GM18870 (cell line): ENCODE results near the gene CD200R1.

Experiments
- ATAC-seq: cut with Tn5 transposase; IDR thresholded peaks from one replicate; pipeline ENCODE4 v1.9.1; 2021; ENCODE audit warnings: moderate library complexity; ENCODE audit not compliant: unreplicated experiment

CD200R1 gene

DNA sequence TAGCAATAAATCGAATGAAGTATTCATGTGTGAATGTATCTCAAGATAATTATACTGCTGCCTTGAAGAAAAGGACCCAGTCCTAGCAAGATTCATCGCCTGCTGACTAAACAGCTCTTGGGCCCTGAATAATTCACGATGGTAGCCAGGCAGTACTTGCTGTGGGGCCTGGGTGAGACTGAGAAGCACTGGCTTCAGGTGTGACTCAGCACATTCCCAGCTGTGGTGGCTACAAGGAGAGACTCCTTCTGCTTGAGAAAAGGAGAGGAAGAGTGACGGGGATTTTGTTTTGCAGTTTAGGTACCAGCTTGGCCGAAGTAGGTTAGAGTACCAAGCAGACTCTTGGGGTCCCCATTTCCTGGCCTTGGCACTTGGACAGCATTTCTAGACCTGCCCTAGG, 80.6 kb downstream of the CD200R1 start:
- no peak for ATAC-seq

DNA sequence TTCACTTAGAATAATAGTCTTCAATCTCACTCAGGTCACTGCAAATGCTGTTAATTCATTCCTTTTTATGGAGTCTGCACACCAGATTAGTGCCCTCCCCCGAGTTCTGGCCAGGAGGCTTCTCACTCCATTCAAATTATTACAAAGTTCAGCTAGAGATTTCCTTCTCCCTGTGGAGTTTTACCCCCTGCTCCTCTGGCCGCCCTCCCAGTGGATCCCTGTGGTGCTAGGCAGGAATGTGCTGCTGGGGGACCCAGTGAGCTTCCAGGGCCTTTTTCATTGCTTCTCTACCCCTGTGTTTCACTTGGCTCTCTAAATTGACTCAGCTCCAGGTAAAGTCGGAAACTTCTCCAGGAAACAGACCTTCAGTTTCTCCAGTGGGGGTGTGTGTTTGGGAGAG, 85.5 kb downstream of the CD200R1 start:
- ATAC-seq, result no peak

DNA sequence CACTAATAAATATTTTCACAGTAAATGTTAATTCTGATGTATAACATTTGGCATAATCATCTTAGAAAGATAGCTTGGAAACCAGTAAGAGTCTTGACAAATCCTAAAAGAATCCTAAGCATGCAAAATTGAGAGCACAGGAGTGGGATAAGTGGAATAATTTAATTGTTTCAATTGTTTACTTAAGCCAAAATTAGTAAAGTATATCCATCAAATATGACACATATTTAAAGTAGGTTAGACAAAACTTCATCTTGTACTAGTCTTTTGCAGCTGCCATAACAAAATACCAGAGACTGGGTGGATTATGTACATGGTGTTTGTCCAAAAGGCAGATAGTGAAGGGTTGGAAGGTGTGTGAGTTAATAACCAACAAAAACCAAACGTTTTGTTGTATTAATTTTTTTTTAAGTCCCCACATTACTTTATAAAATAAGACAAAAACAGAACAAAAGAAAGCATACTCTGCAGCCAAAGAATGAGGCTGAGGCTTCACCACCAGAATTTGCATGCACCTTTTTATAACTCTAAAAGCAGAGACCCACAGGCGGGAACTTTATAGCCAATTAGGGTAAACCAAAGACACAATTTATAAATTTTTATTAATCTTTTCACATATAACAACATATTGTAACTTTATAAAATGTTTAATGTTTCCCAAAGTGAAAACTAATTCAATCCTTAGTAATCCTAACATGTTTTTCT, 86.4 kb downstream of the CD200R1 start:
- ATAC-seq, result no peak

DNA sequence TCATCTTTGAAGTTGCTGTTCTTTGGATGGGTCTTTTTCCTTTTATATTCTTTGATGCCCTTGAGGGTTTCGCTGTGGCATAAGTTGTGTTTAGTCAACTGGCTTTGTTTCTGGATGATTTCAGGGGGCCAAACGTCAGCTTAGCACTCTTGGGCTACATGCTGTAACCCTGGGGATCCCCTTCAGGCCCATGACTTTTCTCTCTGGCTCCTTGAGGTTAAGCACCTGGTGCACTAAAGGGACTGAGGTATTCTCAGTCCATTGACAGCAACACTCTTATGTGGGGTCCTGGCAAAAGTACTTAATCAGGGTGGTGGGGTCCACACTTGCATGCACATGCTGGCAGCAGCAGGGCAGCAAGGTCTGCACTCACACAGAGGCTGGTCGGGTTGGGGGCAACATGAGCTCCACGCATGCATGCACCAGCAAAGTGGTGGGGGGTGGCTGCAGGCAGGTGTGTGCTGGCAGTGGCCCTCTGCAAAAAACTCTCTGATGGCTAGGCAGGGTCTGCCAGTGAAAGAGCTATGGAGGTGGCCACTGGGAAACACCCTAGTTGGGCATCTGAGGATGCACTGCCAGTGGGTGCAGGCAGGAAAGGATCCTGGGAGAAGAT, 90.1 kb downstream of the CD200R1 start:
- no peak for ATAC-seq

DNA sequence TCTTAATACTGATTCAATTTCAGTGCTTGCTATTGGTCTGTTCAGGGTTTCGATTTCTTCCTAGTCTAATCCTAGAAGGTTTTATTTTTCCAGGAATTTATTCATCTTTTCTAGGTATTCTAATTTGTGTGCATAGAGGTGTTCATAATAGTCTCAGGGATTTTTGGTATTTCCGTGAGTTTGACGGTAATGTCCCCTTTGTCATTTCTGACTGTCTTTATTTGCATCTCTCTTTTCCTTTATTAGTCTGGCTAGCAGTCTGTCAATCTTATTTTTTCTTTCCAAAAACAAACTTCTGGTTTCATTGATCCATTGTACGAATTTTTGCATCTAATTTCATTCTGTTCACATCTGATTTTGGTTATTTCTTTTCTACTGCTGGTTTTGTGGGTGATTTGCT, 93.0 kb downstream of the CD200R1 start:
- no peak for ATAC-seq

DNA sequence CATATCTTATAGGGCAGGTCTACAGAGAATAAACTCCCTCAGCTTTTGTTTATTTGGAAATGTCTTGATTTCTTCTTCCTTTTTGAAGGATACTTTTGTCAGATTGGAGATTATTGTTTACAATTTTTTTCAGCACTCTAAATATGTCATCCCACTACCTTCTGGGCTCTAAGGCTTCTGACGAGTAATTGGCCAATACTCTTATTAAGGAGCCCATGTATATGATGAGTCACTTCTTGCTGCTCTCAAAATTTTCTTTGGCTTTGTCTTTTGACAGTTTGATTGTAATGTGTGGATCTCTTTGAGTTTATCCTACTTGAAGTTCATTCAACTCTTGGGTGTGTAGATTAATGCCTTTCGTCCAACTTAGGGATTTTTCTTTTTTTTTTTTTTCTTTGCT, 99.3 kb downstream of the CD200R1 start:
- no peak for ATAC-seq

DNA sequence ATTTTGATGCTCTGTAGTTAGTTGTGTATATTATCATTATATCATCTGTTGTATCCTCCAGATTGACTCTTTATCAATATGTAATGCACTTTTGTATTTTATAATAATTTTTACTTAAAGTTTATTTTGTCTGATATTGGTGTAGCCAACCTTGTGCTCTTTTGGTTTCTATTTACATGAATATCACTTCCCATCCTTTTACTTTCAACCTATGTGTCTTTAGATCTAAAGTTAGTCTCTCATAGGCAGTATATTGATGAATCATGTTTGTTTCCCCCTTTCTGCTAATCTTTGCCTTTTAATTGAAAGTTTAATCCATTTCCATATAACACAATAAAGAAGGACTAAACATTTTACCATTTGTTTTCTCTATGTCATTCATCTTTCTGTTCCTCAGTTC, 100.2 kb downstream of the CD200R1 start:
- ATAC-seq, result peak; percentile 48

DNA sequence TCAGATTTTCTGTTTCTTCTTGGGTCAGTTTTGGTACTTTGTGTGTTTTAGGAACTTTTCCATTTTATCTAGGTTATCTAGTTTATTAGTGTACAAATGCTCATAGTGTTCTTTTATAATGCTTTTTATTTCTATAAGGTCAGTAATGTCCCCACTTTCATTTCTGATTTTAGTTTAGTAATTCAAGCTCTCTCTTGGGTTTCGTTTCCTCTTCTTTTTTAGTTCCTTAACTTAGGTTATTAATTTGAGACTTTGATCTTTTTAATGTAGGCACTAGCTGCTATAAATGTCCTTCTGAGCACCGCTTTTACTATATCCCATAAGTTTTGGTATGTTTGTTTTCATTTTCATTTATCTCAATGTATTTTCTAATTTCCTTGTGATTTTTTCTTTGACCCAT, 101.3 kb downstream of the CD200R1 start:
- peak; percentile 67 for ATAC-seq

DNA sequence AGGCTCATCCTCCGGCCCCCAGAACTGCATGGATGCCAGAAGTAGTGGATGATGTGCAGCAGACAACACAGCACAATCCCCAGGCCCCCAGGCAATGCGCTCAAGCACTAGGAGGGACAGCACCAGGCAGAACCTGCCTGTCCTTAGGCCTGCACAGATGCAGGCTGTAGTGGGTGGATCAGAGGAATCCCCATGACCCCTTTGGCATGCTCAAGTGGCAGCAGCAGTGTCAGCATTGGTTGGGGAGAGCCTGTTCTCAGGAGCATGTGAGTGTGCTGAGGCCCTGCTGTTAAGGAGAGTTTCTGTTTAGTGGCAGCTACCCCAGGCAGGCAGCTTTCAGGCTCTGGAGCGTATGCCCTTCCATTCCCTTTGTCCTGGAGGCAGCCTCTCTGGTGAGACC, 103.2 kb downstream of the CD200R1 start:
- no peak for ATAC-seq
